ENCODE measurements around the gene GFOD2.

GFOD2 gene

DNA sequence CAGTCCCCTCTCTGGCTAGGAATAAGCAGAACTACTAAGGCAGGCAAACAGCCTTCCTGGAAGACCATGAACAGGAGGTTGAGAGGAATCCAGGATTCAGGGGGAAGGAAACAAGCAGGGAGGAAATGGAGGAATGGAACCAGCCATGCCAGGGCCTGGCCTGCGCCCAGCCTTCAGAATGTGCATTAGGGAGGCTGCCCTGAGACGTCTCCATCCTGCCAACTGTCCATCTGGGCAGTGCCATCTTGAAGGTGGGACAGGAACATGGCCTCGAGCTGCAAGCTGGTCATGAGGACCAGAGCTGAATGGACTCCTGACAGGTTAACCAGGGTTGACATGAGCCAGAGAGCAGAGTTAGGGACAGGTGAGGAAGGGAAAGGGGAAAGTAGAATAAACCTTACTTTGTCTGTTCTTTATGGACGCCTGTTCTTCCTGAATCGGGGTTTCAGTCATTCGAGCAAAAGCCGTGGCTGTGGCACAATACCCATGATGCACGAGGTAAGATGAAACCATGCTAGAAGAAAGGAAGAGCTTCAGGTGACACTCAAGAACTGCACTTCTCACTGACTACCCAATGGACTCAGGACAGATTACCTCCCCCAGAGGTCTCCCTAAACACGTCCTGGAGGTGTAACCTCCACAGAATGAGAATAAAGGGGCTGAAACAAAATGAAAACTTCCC lies 12.1 kb upstream of the GFOD2 start:
- no peak for DNase-seq

DNA sequence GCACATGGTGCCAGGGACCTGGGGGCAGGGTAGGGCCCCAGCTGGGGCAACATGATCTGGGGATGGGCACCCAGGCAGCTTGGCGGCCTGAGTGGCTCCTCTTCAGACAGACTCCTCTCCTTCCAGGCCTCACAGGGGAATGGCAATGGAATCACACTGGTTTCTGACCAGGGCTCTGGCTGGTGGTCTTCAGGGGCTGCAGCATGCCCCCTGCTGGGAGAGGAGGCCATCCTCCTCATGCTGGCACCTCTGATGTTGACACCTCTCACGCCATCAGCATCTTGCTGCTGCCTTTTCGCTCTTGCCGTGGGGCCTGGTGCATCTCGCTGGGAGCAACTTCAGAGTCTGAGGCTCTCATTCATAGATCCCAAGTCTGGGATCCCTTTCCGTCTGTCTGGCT lies 11.2 kb upstream of the GFOD2 start:
- DNase-seq, result no peak

DNA sequence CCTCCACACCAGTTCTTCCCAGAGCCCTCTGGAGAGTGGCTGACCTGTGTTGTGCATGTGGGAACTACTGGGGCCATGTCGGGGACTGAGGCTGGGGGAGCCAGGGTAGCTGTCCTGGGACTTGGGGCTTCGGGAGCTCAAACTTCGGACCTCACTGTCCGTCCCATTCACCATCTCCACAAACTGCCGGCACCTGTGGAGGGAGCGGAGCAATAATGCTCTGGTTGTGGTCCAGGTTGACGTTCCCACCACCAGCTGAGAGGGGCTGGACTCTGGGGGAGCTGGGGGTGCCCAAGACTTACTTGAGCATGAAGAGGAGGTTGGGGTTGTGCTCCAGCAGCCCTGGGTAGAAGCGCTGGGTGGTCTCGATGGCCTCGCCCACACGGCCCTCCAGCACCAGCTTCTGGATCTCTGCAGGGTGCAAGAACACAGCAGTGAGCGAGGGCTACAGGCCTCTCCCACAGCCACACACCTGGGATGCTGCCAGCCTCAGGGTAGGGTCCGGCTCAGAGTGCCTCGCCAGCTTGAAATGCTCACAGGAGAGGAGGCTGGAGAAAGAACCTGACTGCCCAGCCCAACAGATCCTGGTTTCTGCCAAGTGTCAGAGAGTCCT lies 10.6 kb upstream of the GFOD2 start:
- DNase-seq, result no peak

DNA sequence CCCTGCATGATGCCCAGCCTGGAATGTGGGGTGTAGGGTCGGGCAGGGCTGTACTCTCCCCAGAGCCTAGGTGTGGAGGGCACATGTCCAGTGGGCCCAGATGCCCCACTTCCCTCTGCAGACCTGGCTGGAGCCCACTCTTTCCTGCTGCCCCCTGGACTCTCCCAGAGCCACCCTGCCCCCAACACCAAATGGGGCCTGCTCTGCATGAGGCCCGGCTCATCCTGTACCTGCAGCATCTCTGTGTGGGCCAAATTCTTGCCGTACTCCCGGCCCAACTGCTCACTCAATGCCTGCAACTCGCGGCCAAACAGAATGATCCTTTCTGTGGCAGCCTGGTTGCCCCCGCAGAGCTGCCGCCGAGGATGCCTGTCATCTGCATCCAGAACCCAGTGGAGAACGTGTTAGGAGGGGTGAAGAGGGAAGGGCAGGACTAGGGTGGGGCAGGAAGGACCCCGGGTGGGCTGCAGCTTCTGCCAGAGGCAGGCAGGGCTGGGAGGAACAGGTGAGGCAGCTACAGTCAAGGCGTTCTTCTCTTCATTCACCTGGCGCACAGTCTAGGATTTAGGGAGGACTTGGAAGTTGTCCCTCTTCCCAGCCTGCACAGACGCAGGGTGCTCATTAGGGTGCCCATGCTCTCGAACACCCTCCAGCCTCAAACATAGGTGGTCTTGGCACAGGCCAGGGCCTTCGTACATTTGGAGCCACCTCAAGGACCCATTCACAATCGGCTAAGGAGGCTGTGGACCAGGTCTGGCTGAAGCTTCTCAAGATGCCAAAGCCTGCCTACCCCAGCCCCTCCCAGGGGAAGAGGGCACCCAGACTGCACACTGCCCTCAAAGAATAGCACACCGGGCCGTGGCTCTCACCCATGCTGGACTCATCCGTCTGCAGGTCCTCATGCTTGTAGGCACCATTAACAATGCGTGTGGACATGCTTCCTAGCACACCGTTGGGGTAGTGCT lies 8.7 kb upstream of the GFOD2 start:
- no peak for DNase-seq

DNA sequence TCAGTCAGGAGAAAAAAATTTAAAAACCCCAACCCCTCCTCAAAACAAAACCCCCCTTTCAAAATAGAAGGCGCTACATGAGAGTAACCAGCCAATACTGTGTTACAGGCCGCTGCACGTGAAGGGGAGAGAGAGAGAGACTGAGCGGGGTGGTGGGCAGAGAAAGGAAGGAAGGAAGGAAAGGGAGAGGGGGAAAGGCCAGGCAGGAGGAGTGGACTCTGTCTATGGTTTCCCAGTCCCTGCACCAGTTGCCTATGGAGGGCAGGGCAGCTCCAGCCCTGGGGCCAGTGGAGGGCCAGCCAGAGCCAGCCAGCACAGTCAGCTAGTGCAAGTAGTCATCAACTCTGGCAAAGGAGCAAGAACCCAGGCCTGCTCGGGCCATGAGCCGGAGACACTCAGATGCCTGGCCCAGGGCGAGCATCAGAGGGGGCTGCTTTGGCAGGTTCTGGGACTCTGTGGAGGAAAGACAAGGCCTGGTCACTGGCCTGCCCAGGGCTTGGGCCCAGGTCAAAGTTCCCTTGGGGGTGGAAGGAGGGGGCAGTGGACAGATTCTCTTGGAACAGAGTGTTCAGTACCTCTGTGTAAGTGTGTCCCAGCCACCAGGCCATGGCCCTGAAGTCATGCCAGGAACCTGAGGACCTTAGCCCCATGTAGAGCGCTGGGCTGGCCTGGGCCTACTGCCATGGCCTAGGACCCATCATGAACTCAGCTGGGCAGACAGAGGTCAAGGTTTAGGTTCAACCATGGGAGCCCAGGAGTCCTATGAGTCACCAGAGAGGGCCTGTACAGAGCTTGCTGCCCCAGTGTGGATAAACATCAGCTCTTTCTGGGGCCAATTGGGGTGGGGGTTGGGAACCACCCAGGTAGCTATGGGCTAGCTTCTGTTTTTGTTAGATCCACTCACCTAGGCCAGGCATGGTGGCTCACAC lies 7.3 kb upstream of the GFOD2 start:
- DNase-seq, result no peak

DNA sequence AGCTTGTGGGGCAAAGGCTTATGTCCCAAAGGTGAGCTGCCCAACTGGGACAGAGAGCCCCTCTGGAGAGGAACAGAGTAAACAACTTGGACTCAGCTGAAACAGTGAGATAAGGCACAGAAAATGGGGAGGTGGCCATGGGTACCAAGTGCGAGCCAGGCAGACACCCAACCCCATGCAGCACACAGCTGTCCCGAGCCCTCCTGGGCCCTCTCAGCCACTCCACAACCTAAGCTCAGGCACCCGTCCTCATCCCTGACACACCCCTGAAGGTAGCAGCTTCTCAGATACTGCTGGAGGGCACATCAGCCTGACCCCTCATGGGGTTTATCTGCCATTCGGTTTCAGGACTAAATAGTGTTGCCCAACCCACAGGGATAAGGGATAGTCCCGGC lies 4.8 kb upstream of the GFOD2 start:
- no peak for DNase-seq

DNA sequence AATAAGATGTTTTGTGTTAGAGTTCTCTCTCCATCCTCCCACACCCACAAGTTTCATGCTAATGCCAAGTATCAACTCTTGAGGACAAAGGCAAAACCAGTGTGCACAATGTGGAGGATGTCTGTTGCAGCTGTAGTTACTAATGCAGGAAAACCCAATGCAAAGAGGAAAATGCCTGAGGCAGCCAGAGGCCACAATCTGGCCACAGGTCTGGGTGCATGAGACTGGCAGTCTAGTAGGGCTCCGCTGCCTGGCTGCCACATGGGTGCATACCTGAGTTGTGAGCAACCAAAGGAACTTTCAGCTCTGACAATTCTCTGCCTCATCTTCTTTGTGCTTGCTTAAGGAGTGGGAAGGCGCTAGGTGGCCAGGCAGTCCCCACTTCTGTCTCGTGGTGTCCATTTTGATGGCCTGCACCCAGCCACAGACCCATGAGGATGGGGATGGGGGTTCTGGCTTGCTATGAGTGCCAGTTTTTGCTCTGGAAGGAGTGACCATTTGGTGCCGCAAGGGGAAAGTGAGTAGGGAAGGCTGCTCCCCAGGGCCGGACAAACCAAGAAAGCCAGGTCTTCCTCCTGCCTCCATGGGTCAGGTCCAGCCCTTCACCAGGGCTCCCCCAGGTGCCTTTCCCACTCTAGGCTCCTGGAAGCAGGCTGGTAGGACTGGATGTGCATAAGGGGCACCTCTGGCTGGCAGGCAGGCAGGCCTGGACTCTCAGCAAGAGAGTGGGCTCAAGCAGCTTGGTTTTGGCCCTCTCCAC lies 4.2 kb upstream of the GFOD2 start:
- no peak for DNase-seq

DNA sequence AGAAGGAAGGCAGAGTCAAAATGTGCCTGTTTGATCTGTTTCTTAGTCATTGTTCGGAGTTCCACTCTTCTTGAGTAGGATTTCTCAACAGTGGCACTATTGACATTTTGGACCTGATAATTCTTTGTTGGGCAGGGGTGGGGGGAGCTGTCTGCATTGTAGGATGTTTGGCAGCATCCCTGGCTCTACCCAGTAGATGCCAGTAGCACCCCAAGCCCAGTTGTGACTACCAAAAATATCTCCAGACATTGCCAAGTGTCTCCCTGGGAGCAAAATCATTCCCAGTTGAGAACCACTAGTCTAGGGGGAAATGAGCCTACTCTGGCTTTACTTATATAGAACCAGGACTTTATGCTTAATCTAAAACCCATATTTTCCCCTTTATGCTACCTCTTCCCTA lies 1.1 kb upstream of the GFOD2 start:
- no peak for DNase-seq

DNA sequence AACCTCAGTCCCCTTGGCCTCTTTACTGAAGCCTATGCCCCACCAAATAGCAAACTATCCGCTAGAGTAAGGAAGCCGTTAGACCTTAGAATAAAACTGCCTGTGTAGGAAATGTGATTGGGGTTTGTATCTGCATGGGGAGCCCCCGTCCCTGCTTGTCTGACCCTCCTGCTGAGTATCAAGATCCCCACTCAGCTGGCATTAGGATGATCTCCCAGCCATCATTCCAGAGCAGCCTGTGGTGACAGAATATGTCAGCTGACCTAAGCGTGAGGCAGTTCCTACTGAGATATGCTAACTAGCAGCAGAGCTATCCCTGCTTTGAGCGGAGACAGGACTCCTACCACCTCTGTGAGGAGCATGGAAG lies 645 bp upstream of the GFOD2 start:
- no peak for DNase-seq

DNA sequence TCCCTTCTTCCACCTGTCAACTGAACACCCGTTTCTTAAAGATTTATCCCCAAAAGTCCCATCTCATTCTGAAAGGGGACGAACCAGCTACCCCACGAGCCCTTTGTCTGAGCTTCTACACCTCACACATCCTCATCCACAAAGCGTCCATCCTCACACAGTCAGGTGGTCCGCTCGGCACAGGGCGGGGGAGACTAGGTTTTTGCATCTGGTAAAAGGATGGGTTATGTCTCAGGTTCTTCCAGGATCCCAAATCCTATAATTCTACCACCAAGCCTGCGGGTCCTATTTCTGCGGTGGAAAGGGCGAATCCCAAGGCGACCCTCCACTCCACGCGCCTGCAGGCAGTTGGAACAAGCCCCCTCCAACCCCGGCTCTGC lies 458 bp downstream of the GFOD2 start:
- no peak for DNase-seq

DNA sequence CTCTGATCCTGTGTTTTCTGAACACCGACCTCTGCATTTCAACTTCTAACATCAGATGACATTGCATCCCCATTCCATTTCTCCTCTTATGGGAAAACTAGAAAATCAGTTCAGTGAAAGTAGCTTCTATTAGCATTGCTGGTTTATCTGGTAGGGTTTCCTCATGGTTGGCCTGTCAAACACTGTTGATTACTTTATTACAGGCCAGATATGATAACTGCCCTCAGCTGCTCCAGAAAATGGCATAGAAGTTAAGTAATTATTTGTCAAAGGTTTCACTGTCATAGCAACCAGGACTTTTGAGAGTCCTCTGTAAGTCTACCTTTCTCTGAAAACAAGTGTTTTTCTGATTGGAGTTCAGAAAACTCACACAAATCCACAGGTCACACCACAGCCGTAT lies 3.0 kb downstream of the GFOD2 start:
- DNase-seq, result no peak

DNA sequence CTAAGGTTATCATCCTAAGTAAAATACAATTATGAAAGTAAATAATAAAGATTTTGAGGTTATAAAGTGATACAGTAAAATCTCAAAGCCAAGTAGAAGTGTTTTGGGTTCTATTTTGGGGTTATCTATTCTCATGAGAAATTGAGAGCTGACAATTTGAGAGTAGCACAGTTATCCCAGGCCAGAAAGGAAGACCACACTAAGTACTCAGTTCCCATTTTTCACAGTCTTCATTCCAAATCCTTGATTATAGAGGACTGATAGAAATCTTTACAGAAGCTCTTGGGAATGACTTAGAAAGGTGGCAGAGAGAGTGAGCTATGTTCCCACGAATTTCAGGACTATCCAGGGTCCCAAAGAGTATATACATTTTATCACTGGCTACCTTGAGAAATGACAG lies 4.6 kb downstream of the GFOD2 start:
- DNase-seq, result no peak

DNA sequence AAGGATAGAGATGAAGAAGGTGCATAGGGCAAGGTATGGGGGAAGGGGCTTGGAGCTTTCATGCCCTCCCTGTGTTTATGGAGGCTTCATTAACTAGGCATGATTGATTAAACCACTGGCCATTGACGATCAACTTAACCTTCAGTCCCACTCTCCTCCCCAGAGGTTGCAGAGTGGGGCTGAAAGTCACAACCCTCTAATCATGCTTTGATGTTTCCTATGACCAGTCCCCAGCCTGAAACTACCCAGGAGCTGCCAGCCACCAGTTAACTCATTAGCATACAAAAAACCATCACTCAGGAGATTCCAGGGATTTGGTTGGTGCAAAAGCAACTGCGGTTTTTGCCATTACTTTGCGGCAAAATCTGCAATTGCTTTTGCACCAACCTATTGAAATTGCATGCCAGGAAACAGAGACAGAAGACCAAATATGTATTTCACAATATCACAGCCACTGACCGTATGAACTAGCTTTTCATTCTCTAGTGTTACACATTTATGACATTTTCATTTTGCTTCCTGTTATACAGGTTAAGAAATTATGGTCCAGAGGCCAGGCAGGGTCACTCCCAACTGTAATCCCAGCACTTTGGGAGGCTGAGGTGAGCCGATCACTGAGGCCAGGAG lies 5.4 kb downstream of the GFOD2 start:
- DNase-seq, result no peak

DNA sequence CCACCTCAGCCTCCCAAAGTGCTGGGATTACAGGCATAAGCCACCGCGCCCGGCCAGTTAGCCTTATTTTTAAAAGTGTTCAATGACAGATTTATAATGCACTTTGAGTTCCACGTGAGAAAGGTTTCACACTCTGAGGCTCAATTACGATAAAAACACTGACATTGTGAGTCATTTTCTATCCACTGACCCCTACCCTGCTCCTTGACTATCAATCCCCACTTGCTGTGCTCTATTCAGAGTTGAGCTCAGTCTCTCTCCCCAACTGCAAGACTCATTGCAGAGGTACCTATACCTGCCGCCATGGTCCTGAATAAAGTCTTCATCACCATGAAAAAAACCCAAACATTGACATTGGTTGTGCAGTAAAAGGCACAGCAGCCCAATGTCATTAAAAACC lies 8.5 kb downstream of the GFOD2 start:
- DNase-seq, result no peak

DNA sequence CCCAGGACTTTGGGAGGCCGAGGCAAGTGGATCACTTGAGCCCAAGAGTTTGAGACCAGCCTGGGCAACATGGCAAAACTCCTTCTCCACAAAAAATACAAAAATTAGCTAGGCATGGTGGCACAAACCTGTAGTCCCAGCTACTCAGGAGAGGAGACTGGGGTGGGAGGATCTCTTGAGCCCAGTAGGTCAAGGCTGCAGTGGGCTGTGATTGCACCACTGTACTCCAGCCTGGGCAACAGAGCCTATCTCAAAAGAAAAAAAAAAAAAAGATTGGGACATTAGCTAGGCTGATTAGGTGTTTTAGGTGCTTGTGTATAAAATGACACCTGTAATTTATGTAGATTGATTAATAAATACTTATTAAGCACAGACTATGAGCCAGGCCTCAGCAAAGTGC lies 10.1 kb downstream of the GFOD2 start:
- no peak for DNase-seq

DNA sequence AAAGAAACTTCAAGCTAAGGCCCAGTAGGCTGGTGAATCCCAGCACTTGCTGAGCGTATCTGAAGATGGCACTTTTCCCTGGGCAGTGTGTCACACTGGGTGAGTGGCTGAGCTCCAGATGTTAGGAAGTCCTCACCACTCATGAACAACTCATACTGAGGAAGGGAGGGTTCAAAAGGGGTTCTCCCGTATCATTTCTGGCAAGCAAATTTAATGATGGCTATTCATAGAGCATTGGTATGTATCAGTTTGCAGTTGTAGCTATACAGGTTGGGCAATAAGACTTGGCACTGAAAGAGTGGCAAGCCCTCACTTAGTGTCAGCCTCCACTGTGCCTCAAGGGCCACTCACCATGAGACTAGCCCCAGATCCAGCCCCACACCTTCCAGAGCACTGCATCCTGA lies 10.7 kb downstream of the GFOD2 start:
- DNase-seq, result no peak

DNA sequence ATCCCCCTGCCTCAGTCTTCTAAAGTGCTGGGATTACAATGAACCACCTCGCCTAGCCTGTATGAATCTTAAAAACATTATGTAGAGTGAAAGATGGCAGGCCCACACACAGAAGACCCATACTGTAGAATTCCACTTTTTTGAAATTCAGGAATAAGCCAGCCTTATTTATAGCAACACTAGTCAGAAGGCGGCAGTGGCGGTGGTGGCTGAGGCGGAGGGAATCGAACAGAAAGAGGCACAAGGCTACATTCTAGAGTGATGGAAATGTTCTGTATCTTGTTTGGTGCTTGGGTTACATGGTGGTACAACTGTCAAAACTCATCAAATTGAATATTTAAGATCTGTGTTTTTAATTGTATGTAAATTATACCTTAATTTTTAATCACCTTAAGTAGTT lies 11.3 kb downstream of the GFOD2 start:
- no peak for DNase-seq

DNA sequence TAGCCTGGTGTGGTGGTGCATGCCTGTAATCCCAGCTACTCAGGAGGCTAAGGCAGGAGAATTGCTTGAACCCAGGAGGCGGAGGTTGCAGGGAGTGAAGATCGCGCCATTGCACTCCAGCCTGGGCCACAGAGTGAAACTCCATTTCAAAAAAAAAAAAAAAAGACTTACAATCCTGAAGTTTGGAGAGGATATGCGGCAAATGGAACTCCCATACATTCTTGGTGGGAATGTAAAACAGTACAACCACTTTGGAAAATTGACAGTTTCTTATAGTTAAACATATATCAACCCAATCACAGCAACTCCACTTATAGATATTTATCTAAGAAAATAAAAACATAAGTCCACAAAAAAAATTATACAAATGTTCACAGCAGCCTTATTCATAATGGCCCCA lies 11.9 kb downstream of the GFOD2 start:
- DNase-seq, result no peak

DNA sequence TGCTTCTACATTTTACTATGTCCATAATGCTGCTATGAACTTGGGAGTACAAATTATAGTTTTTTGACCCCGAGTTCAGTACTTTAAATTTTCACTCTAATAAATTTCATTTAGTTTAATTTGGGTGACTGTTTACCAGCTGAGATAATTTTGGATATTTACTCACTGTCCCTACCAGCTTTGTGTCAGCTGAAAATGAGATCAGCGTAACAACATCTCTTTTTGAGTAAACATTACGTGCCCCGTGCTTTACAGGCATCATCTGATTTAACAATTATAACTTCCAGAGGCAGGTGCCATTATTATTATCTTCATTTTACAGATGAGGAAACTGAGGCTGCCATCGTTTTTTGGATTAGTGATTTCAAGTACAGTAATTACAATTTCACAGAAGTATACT lies 15.0 kb downstream of the GFOD2 start:
- no peak for DNase-seq

DNA sequence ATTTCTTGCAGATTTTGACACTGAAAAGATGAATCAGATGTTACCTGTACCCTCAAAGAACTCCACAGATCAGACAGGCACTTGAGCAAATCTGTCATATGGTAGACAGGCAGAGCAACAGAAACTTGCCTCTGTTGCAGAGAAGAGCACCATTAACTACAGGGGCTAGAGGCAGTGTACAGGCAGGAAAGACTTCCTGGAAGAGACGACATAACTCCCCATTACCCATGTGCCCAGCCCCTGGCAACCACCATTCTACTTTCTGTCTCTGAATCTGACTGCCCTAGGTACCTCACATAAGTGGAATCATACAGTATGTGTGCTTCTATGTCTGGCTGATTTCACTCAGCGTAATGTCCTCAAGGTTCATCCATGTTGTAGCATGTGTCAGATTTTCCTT lies 15.5 kb downstream of the GFOD2 start:
- DNase-seq, result no peak

DNA sequence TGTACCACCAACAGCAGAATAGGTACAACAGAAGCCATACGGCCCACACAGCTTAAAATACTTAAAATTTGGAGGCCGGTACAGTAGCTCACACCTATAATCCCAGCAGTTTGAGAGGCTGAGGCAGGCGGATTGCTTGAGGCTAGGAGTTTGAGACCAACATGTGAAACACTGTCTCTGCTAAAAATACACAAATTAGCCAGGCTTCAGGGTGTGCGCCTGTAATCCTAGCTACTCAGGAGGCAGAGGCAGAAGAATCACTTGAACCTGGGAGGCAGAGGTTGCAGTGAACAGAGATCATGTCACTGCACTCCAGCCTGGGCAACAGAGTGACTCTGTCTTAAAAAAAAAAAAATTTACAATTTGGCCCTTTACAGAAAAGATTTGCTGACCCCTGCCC lies 17.0 kb downstream of the GFOD2 start:
- no peak for DNase-seq

DNA sequence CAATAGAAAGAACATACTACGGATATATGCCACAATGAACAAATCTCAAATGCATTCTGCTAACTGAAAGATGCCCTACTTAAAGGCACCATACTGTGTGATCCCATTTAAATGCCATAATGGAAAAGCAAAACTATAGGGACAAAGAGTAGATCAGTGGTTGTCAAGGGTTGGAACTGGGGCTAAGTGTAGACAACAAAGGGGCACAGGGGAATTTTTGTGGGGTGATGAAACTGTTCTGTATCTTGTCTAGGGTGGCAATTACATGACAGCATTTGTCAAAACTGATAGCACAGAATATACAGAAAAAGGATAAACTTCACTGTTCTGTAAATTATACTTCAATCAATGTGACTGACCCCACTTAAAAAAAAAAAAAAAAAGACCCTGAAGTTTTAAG lies 17.7 kb downstream of the GFOD2 start:
- no peak for DNase-seq

All from NCI-H1930 (cell line).